Natural killer cell (primary cell): ENCODE measurements around the gene GRK2. TPM values are rescaled to one million over a fixed set of nuclear protein-coding genes. Genes with fewer than 3 reads are reported as not detected.
"Not testable (repeated sequence)": the region's sequence is repeated elsewhere in the genome, so short reads cannot be mapped to it uniquely, and the experiment has no call there.

Source experiments
- ATAC-seq, 3 donors: fragments of 150-1000 bp in 2 of 3; fragments of 200-7000 bp in 1 of 3; cut with Tn5 transposase; 1 replicate in 1 of 3; 2 replicates in 2 of 3; pipeline ENCODE4 v1.10.0; 2021; ENCODE audit warnings: mild to moderate bottlenecking in 2 of 3, moderate library complexity in 2 of 3
- DNase-seq, 2 donors: peaks; one replicate each; pipeline versions ENCODE4 v3.0.0 to v3.0.0-alpha.2; 2013 to 2021; ENCODE audit warnings: mixed read lengths in 1 of 2
- H3K27ac ChIP-seq: one replicate; pipeline ENCODE4 v1.5.1; 2013; ENCODE audit warnings: mild to moderate bottlenecking, low read length
- H3K27me3 ChIP-seq: one replicate; pipeline ENCODE4 v1.6.1; 2013; ENCODE audit warnings: low read length; ENCODE audit not compliant: control insufficient read depth, insufficient read depth
- H3K36me3 ChIP-seq: one replicate; pipeline ENCODE4 v1.6.1; 2013; ENCODE audit warnings: low read length; ENCODE audit not compliant: control insufficient read depth, insufficient read depth
- H3K4me1 ChIP-seq: one replicate; pipeline ENCODE4 v1.6.1; 2013; ENCODE audit warnings: low read length; ENCODE audit not compliant: control insufficient read depth, insufficient read depth
- H3K4me3 ChIP-seq: one replicate; pipeline ENCODE4 v1.5.1; 2013; ENCODE audit warnings: low read length
- H3K9me3 ChIP-seq: one replicate; pipeline ENCODE4 v1.6.1; 2013; ENCODE audit warnings: low read length; ENCODE audit not compliant: control insufficient read depth, insufficient read depth
- H3K27ac Mint-ChIP-seq, 2 donors: one replicate each; pipeline ENCODE4 v1.8.0; 2022; ENCODE audit warnings: mild to moderate bottlenecking in 2 of 2, mixed read lengths in 2 of 2, moderate library complexity in 1 of 2
- H3K27me3 Mint-ChIP-seq, 2 donors: one replicate each; pipeline ENCODE4 v1.8.0; 2022; ENCODE audit warnings: low read depth in 2 of 2, mixed read lengths in 2 of 2
- H3K36me3 Mint-ChIP-seq: one replicate; pipeline ENCODE4 v1.8.0; 2022; ENCODE audit warnings: mixed read lengths
- H3K4me1 Mint-ChIP-seq, 2 donors: one replicate each; pipeline ENCODE4 v1.8.0; 2022; ENCODE audit warnings: mixed read lengths in 2 of 2
- H3K4me3 Mint-ChIP-seq: one replicate; pipeline ENCODE4 v1.8.0; 2022; ENCODE audit warnings: mild to moderate bottlenecking, moderate library complexity, mixed read lengths
- H3K9me3 Mint-ChIP-seq, 2 donors: one replicate each; pipeline ENCODE4 v1.8.0; 2022; ENCODE audit warnings: mixed read lengths in 2 of 2
- CTCF ChIP-seq: fragments of 200-600 bp; IDR thresholded peaks from one replicate; pipeline ENCODE4 v1.8.0; 2022; ENCODE audit warnings: antibody characterized with exemption
- WGBS: methylation state at CpG from one replicate; pipeline ENCODE4 v1.1.7; 2013; ENCODE audit warnings: missing lambda C conversion rate; ENCODE audit not compliant: insufficient coverage; 5-methylcytosine and 5-hydroxymethylcytosine counted together
- intact Hi-C: fragments of 100-400 bp; cut with micrococcal nuclease; formaldehyde crosslinking; loops from one replicate; pipeline ENCODE4 v1.14.2; 2022
- total RNA-seq, 4 donors: library from RNA; stranded (reverse); fragments of 120-200 nt in 1 of 4; gene quantifications; one replicate each; pipeline versions ENCODE4 v1.2.3 to v1.2.4, GENCODE V29; 2013 to 2022

GRK2 gene
- total RNA-seq, 3 donors from 2014 or later (not counting 1 experiment from before 2014, with no cell fraction given) = 390 to 482 (median 441) TPM

GRCh38 chr11:67255353-67255752, 10.9 kb upstream of the GRK2 start:
- no peak overlapping the region for H3K4me3 Mint-ChIP-seq
- peaks cover 23% of the 10 kb centered on the region for H3K36me3 Mint-ChIP-seq
- WGBS = 97% methylated on average over 10 of the region's 10 CpGs

GRCh38 chr11:67255864-67256263, 10.4 kb upstream of the GRK2 start:
- peaks cover 23% of the 10 kb centered on the region for H3K36me3 Mint-ChIP-seq
- peaks cover 35 to 36% of the 10 kb centered on the region in 2 donors for H3K4me1 Mint-ChIP-seq
- Histone ChIP-seq H3K27ac (no peak overlapping the region), H3K36me3 (peaks cover 65% of the 10 kb centered on the region), H3K4me3 (no peak overlapping the region), H3K9me3 (no peaks in the 10 kb centered on the region), H3K27me3 (no peaks in the 10 kb centered on the region), H3K4me1 (peaks cover 18% of the 10 kb centered on the region)
- H3K4me3 Mint-ChIP-seq = no peak overlapping the region
- intact Hi-C loops = no loop called here
- H3K9me3 Mint-ChIP-seq = no peaks in the 10 kb centered on the region
- no peaks in the 10 kb centered on the region for H3K27me3 Mint-ChIP-seq
- 93% methylated on average over 8 of the region's 8 CpGs for WGBS
- peak overlapping the region; percentile 78 to 89 for H3K27ac Mint-ChIP-seq
- no peak for ATAC-seq
- TF ChIP-seq CTCF = no peak
- no peak for DNase-seq

More at GRCh38 chr11:67255353-67255752, 10.9 kb upstream of the GRK2 start:
- peaks cover 35 to 36% of the 10 kb centered on the region in 2 donors for H3K4me1 Mint-ChIP-seq
- Histone ChIP-seq H3K36me3 (peaks cover 70% of the 10 kb centered on the region), H3K27me3 (no peaks in the 10 kb centered on the region), H3K9me3 (no peaks in the 10 kb centered on the region), H3K4me3 (no peak overlapping the region), H3K4me1 (peaks cover 18% of the 10 kb centered on the region), H3K27ac (no peak overlapping the region)
- H3K27ac Mint-ChIP-seq = peak overlapping the region; percentile 78 to 89
- DNase-seq (no peak), ATAC-seq (no peak)
- H3K9me3 Mint-ChIP-seq = no peaks in the 10 kb centered on the region
- no peaks in the 10 kb centered on the region for H3K27me3 Mint-ChIP-seq
- intact Hi-C loops = no loop called here
- TF ChIP-seq CTCF = no peak

GRCh38 chr11:67256477-67257135, 9.7 kb upstream of the GRK2 start:
- H3K9me3 ChIP-seq = no peaks in the 10 kb centered on the region
- H3K27ac Mint-ChIP-seq = peak overlapping the region; percentile 73 to 89
- H3K4me1 ChIP-seq = peaks cover 24% of the 10 kb centered on the region
- 83% methylated on average over 5 of the region's 5 CpGs for WGBS
- no peaks in the 10 kb centered on the region for H3K9me3 Mint-ChIP-seq
- H3K36me3 ChIP-seq = peaks cover 58% of the 10 kb centered on the region
- TF ChIP-seq CTCF = no peak
- no peak overlapping the region for H3K27ac ChIP-seq
- H3K27me3 Mint-ChIP-seq = no peaks in the 10 kb centered on the region
- intact Hi-C loops = no loop called here
- ATAC-seq (no peak), DNase-seq (no peak)
- peaks cover 23% of the 10 kb centered on the region for H3K36me3 Mint-ChIP-seq
- no peaks in the 10 kb centered on the region for H3K27me3 ChIP-seq
- peaks cover 35 to 37% of the 10 kb centered on the region in 2 donors for H3K4me1 Mint-ChIP-seq
- no peak overlapping the region for H3K4me3 ChIP-seq
- H3K4me3 Mint-ChIP-seq = no peak overlapping the region

GRCh38 chr11:67260406-67260805, 5.9 kb upstream of the GRK2 start:
- H3K4me1 Mint-ChIP-seq = peaks cover 20 to 33% of the 10 kb centered on the region in 2 donors
- Histone ChIP-seq H3K4me1 (peaks cover 29% of the 10 kb centered on the region), H3K27me3 (no peaks in the 10 kb centered on the region), H3K9me3 (no peaks in the 10 kb centered on the region), H3K4me3 (no peak overlapping the region), H3K27ac (no peak overlapping the region), H3K36me3 (peaks cover 20% of the 10 kb centered on the region)
- no peaks in the 10 kb centered on the region for H3K9me3 Mint-ChIP-seq
- H3K36me3 Mint-ChIP-seq = no peaks in the 10 kb centered on the region
- ATAC-seq = no peak
- WGBS = 89% methylated on average over 6 of the region's 6 CpGs
- intact Hi-C loops = no loop called here
- TF ChIP-seq CTCF = no peak
- peaks cover 0 to 3% of the 10 kb centered on the region in 2 donors for H3K27me3 Mint-ChIP-seq
- peak overlapping the region; percentile 37 for H3K4me3 Mint-ChIP-seq
- no peak for DNase-seq
- no peak overlapping the region for H3K27ac Mint-ChIP-seq

- intact Hi-C loops, H3K9me3 Mint-ChIP-seq: not testable (repeated sequence)
Measured at GRCh38 chr11:67260885-67261639, 5.2 kb upstream of the GRK2 start.

More at GRCh38 chr11:67260885-67261639, 5.2 kb upstream of the GRK2 start:
- not testable (repeated sequence) for H3K4me3 Mint-ChIP-seq, ATAC-seq, H3K27ac ChIP-seq, H3K27me3 Mint-ChIP-seq, H3K27me3 ChIP-seq, H3K27ac Mint-ChIP-seq, H3K9me3 ChIP-seq, H3K4me3 ChIP-seq, H3K36me3 Mint-ChIP-seq
- 44% methylated on average over 50 of the region's 50 CpGs for WGBS
- H3K4me1 Mint-ChIP-seq = peaks cover 26 to 38% of the 10 kb centered on the region in 2 donors
- Histone ChIP-seq H3K36me3 (peaks cover 13% of the 10 kb centered on the region), H3K4me1 (peaks cover 36% of the 10 kb centered on the region)
- peak in 1 of 2 donors; percentile 58 for DNase-seq
